GM12801 (cell line): Measurements from ENCODE around the gene CDC42BPA.

Source experiments
- CTCF ChIP-seq: IDR thresholded peaks from one replicate; pipeline ENCODE4 v1.5.1; 2011; ENCODE audit warnings: control low read depth; ENCODE audit not compliant: insufficient read length; ENCODE audit errors: extremely low read depth

The CDC42BPA gene

GRCh38 chr1:227318016-227318852 lies at the start of gene CDC42BPA:
CDC42BPA (minus strand) TSS chr1:227318492; CDS start chr1:227317182, 1,310 bp downstream.
- TF ChIP-seq CTCF, result no peak

- no peak for TF ChIP-seq CTCF
Measured at GRCh38 chr1:227368009-227368408, 49.7 kb upstream of the CDC42BPA start.

GRCh38 chr1:227365473-227366431 lies 47.5 kb upstream of the CDC42BPA start:
- TF ChIP-seq CTCF, result no peak

- no peak for TF ChIP-seq CTCF
Measured at GRCh38 chr1:227364657-227365056, 46.4 kb upstream of the CDC42BPA start.

- TF ChIP-seq CTCF, result no peak
Measured at GRCh38 chr1:227363825-227364224, 45.5 kb upstream of the CDC42BPA start.

GRCh38 chr1:227362039-227362438 lies 43.7 kb upstream of the CDC42BPA start:
- TF ChIP-seq CTCF, result no peak

GRCh38 chr1:227357927-227358302 lies 39.6 kb upstream of the CDC42BPA start:
- TF ChIP-seq CTCF, result no peak
